Measurements from ENCODE around the gene SPATA46. TPM values are rescaled to one million over a fixed set of nuclear protein-coding genes. Genes with fewer than 3 reads are reported as not detected.

Gene SPATA46
- total and polyA plus RNA-seq, 2 of the 8 experiments (the other 6 are each of a cell fraction or from before 2014, with no cell fraction given), result not detected

- POLR2A ChIA-PET (ENCODE audit: partially characterized antibody), result no interaction called here
- H3K23ac ChIP-seq (ENCODE audit: insufficient read length), result no peak overlapping the region
- 95% methylated on average over 10 of the region's 10 CpGs; no CpG with 5 or more reads in 1 of the 2 experiments for WGBS, 2 experiments (ENCODE audit: extremely low coverage in 1 of 2, insufficient coverage in 1 of 2, insufficient read length in 1 of 2, insufficient replicate concordance in 2 of 2, low coverage in 1 of 2, low lambda C conversion rate in 2 of 2, missing lambda C conversion rate in 1 of 2)
- H2BK12ac ChIP-seq (ENCODE audit: low read depth, low read length), result no peak overlapping the region
- H3K14ac ChIP-seq (ENCODE audit: insufficient read length), result no peak overlapping the region
- DNase-seq (ENCODE audit: low read depth in 1 of 2, low spot score in 2 of 2) (no peak), FAIRE-seq (no peak)
- no peak overlapping the region for H3K4me3 ChIP-seq (ENCODE audit: extremely low read depth in 1 of 4, insufficient read depth in 2 of 4, low read depth in 3 of 4, low read length in 4 of 4)
- H3K23me2 ChIP-seq (ENCODE audit: low read depth, low read length), result no peaks in the 10 kb centered on the region
- H2BK120ac ChIP-seq (replicated peaks; ENCODE audit: low read depth, low read length), result no peak overlapping the region
- H2BK20ac ChIP-seq (ENCODE audit: low read length), result no peak overlapping the region
- H3K27me3 ChIP-seq (replicated peaks in 1 of 4; ENCODE audit: control insufficient read depth in 3 of 4, extremely low read depth in 1 of 4, insufficient read depth in 3 of 4, low read length in 3 of 4), result no peaks in the 10 kb centered on the region
- H3K79me2 ChIP-seq (ENCODE audit: control insufficient read depth in 1 of 2, insufficient read depth in 2 of 2, low read length in 2 of 2), result no peaks in the 10 kb centered on the region
- H3K9ac ChIP-seq (replicated peaks in 1 of 4; ENCODE audit: extremely low read depth in 1 of 4, low read depth in 3 of 4, low read length in 3 of 4), result no peak overlapping the region
- no peak overlapping the region for H2AK5ac ChIP-seq (ENCODE audit: low read depth, low read length)
- no peak overlapping the region for H2BK15ac ChIP-seq (ENCODE audit: low read length)
- peak overlapping the region; percentile 51; the same call in 1 of the 2 replicates for H4K8ac ChIP-seq (ENCODE audit: extremely low read depth, insufficient read depth, low read length)
- no peak overlapping the region for H3K27ac ChIP-seq (ENCODE audit: low read depth, low read length)
- H3K56ac ChIP-seq (replicated peaks; ENCODE audit: insufficient read length, low read depth, low read length), result no peak overlapping the region
- H4K5ac ChIP-seq (ENCODE audit: insufficient read length, low read depth, low read length), result no peak overlapping the region
- no peak overlapping the region for H2AFZ ChIP-seq (ENCODE audit: low read length)
- H3K4me1 ChIP-seq (replicated peaks in 1 of 4; ENCODE audit: control insufficient read depth in 3 of 4, insufficient read depth in 4 of 4, low read length in 3 of 4), result peaks cover 0 to 2% (median 0%) of the 10 kb centered on the region in 4 experiments; a peak in 2 of 7 replicates
- CTCF ChIA-PET (ENCODE audit: partially characterized antibody), result interaction anchor here (1.2 to 8.1 kb wide), 6 partner anchors 10 to 328 kb away, joined by 3 to 44 read pairs (median 4); no protein-coding TSS in a partner anchor
- no peak overlapping the region for H2BK5ac ChIP-seq (ENCODE audit: low read depth, low read length)
- H4K20me1 ChIP-seq (replicated peaks in 1 of 2; ENCODE audit: control insufficient read depth in 1 of 2, insufficient read depth in 2 of 2, low read length in 2 of 2), result no peaks in the 10 kb centered on the region
- H3K9me3 ChIP-seq (ENCODE audit: insufficient read depth in 2 of 2, low read depth in 1 of 2, low read length in 1 of 2), result no peaks in the 10 kb centered on the region
- no peaks in the 10 kb centered on the region for H3K79me1 ChIP-seq (ENCODE audit: low read depth, low read length)
- peaks cover 0 to 5% (median 2%) of the 10 kb centered on the region in 4 experiments; a peak in 1 of 8 replicates for H3K36me3 ChIP-seq (ENCODE audit: control insufficient read depth in 2 of 4, insufficient read depth in 4 of 4, low read length in 3 of 4)
- H3K4me2 ChIP-seq (ENCODE audit: insufficient read depth in 1 of 2, low read depth in 2 of 2, low read length in 2 of 2), result no peak overlapping the region
- no peak overlapping the region for H3K4ac ChIP-seq (replicated peaks; ENCODE audit: insufficient read length, low read depth, low read length)
- H4K91ac ChIP-seq (replicated peaks; ENCODE audit: insufficient read length, low read length), result peak overlapping the region; percentile 46
- no peak overlapping the region for H3K18ac ChIP-seq (ENCODE audit: extremely low read depth, low read length)
- TF ChIP-seq SUZ12 (IDR thresholded peaks at IDR 0.05; ENCODE audit: low read length), result no peak
- no peak for TF ChIP-seq TAF1 (IDR thresholded peaks at IDR 0.05; ENCODE audit: low read depth, low read length)
- TF ChIP-seq PHF8 (conservative IDR thresholded peaks at IDR 0.05; ENCODE audit: low read depth, low read length), result no peak
- no peak for TF ChIP-seq SAP30 (IDR thresholded peaks at IDR 0.05; ENCODE audit: insufficient read depth, insufficient replicate concordance, low read length)
- TF ChIP-seq RFX5 (IDR thresholded peaks at IDR 0.05; ENCODE audit: borderline replicate concordance, low read depth, low read length), result no peak
- no peak for TF ChIP-seq CHD2 (IDR thresholded peaks at IDR 0.05; ENCODE audit: low read length)
- TF ChIP-seq CEBPB (IDR thresholded peaks at IDR 0.05; ENCODE audit: low read depth, low read length), result no peak
- TF ChIP-seq BACH1 (IDR thresholded peaks at IDR 0.05; ENCODE audit: low read length), result no peak
- no peak for TF ChIP-seq MAFK (IDR thresholded peaks at IDR 0.05; ENCODE audit: low read depth, low read length)
- no peak for TF ChIP-seq RNF2 (IDR thresholded peaks at IDR 0.05; ENCODE audit: borderline replicate concordance, low read depth, low read length, missing control alignments, poor library complexity, severe bottlenecking)
- no peak for TF ChIP-seq SRF (IDR thresholded peaks at IDR 0.05; ENCODE audit: low read depth, low read length)
- no peak for TF ChIP-seq USF2 (IDR thresholded peaks at IDR 0.05; ENCODE audit: low read length)
Observed at GRCh38 chr1:162384601-162385279, 8.1 kb upstream of the SPATA46 start.
